HCT116 (cell line): ENCODE results near the gene NSD2. TPM values are rescaled to one million over a fixed set of nuclear protein-coding genes. Genes with fewer than 3 reads are reported as not detected.

Source experiments
- ATAC-seq: fragments of 200-7000 bp; cut with Tn5 transposase; 2 replicates; pipeline ENCODE4 v1.9.1; 2020; ENCODE audit warnings: mild to moderate bottlenecking, moderate library complexity
- BruUV-seq: library from RNA; stranded (reverse); fragments of 400-500 nt; replicated peaks from 2 replicates; lab custom pipeline; 2021; lab: Mats Ljungman, UMichigan
- CTCF ChIA-PET: fragments of 300-600 bp; sonication (Branson Sonifier 250); formaldehyde crosslinking; loops from one replicate; lab custom pipeline; 2021; ENCODE audit warnings: antibody characterized with exemption; lab: Charles Lee
- POLR2A ChIA-PET: fragments of 300-600, 350-600 bp; sonication (Branson Sonifier 250); formaldehyde crosslinking; loops from one replicate; lab custom pipeline; 2021; ENCODE audit warnings: antibody characterized with exemption; lab: Charles Lee
- RAD21 ChIA-PET, 2 experiments: fragments of 300-600 bp; sonication (Branson Sonifier 250); formaldehyde crosslinking; loops; one replicate each; lab custom pipeline; 2023; ENCODE audit warnings: low total read pairs in 2 of 2; ENCODE audit not compliant: uncharacterized antibody in 2 of 2, unreplicated experiment in 2 of 2, low non-redundant PET in 1 of 2; lab: Charles Lee
- DNase-seq: peaks from one replicate; pipeline ENCODE4 v3.0.0-alpha.2; 2010; ENCODE audit warnings: low read depth, low spot score
- H2AFZ ChIP-seq: fragments of 200-600 bp; shearing (Covaris generic), sonication (generic); 2 replicates; pipeline ENCODE4 v1.6.1; 2017; ENCODE audit warnings: low read depth, mixed run types, mixed read lengths, antibody characterized with exemption, low read length; ENCODE audit not compliant: poor library complexity, severe bottlenecking
- H3K27ac ChIP-seq: 2 replicates; pipeline ENCODE4 v1.5.1; 2012; ENCODE audit warnings: low read depth, low read length
- H3K27me3 ChIP-seq: fragments of 200-600 bp; sonication (generic); 2 replicates; pipeline ENCODE4 v1.6.1; 2016; ENCODE audit warnings: mixed run types, low read length, mixed read lengths; ENCODE audit not compliant: insufficient read depth
- H3K36me3 ChIP-seq, 2 experiments: fragments of 200-500 bp in 1 of 2; fragments of 200-600 bp in 1 of 2; sonication (Bioruptor generic) in 1 of 2; sonication (generic) in 1 of 2; 2 replicates each; pipeline versions ENCODE4 v1.5.1 to v1.6.1; 2014 to 2016; ENCODE audit warnings: low read length in 2 of 2, inconsistent platforms in 1 of 2, mixed read lengths in 1 of 2, mixed run types in 1 of 2; ENCODE audit not compliant: insufficient read depth in 2 of 2, control insufficient read depth in 1 of 2
- H3K4me1 ChIP-seq, 2 experiments: fragments of 200-600 bp in 1 of 2; sonication (generic) in 1 of 2; 2 replicates each; pipeline versions ENCODE4 v1.5.1 to v1.6.1; 2012 to 2017; ENCODE audit warnings: low read length in 2 of 2, inconsistent platforms in 1 of 2, mild to moderate bottlenecking in 1 of 2, mixed read lengths in 1 of 2, mixed run types in 1 of 2, moderate library complexity in 1 of 2; ENCODE audit not compliant: insufficient read depth in 2 of 2, control insufficient read depth in 1 of 2
- H3K4me2 ChIP-seq: fragments of 200-600 bp; sonication (generic); 2 replicates; pipeline ENCODE4 v1.6.1; 2017; ENCODE audit warnings: mixed run types, low read length, mixed read lengths
- H3K4me3 ChIP-seq, 2 experiments: fragments of 200-600 bp in 1 of 2; sonication (generic) in 1 of 2; replicated peaks in 1 of 2; 2 replicates each; pipeline ENCODE4 v1.5.1; 2011 to 2016; ENCODE audit warnings: low read length in 2 of 2, control low read depth in 1 of 2, low read depth in 1 of 2, mild to moderate bottlenecking in 1 of 2, mixed read lengths in 1 of 2, mixed run types in 1 of 2
- H3K79me2 ChIP-seq: fragments of 200-600 bp; sonication (generic); 2 replicates; pipeline ENCODE4 v1.6.1; 2017; ENCODE audit warnings: mild to moderate bottlenecking, mixed run types, low read length, moderate library complexity, mixed read lengths; ENCODE audit not compliant: insufficient read depth
- H3K9ac ChIP-seq: fragments of 200-600 bp; sonication (generic); 2 replicates; pipeline ENCODE4 v1.6.1; 2016; ENCODE audit warnings: low read length, mixed read lengths
- H3K9me2 ChIP-seq: fragments of 200-600 bp; sonication (generic), shearing (Covaris generic); 2 replicates; pipeline ENCODE4 v1.6.1; 2017; ENCODE audit warnings: mixed run types, mild to moderate bottlenecking, moderate library complexity; ENCODE audit not compliant: insufficient read depth
- H3K9me3 ChIP-seq, 2 experiments: fragments of 200-500 bp in 1 of 2; fragments of 200-600 bp in 1 of 2; sonication (Bioruptor generic) in 1 of 2; sonication (generic) in 1 of 2; 2 replicates each; pipeline ENCODE4 v1.6.1; 2014 to 2017; ENCODE audit warnings: low read length in 2 of 2, mixed read lengths in 2 of 2, inconsistent platforms in 1 of 2, low read depth in 1 of 2, mild to moderate bottlenecking in 1 of 2, mixed run types in 1 of 2, moderate library complexity in 1 of 2; ENCODE audit not compliant: control insufficient read depth in 1 of 2, insufficient read depth in 1 of 2
- H4K20me1 ChIP-seq: fragments of 200-600 bp; sonication (generic), shearing (Covaris generic); 2 replicates; pipeline ENCODE4 v1.6.1; 2017; ENCODE audit warnings: mixed run types, mild to moderate bottlenecking, moderate library complexity; ENCODE audit not compliant: insufficient read depth
- CBX3 ChIP-seq: IDR thresholded peaks from 2 replicates; pipeline ENCODE4 v1.6.1; 2012; ENCODE audit warnings: low read depth
- CEBPB ChIP-seq: IDR thresholded peaks from 2 replicates; pipeline ENCODE4 v1.6.1; 2012; ENCODE audit warnings: low read depth
- EGR1 ChIP-seq: IDR thresholded peaks from 2 replicates; pipeline ENCODE4 v1.6.1; 2012; ENCODE audit warnings: low read depth
- EZH2 ChIP-seq: fragments of 200-600 bp; sonication (generic); IDR thresholded peaks from 2 replicates; pipeline ENCODE4 v1.6.1; 2017; ENCODE audit warnings: antibody characterized with exemption, mixed run types
- EZH2phosphoT487 ChIP-seq: fragments of 200-600 bp; IDR thresholded peaks from 2 replicates; pipeline ENCODE4 v1.6.1; 2018; ENCODE audit warnings: antibody characterized with exemption, borderline replicate concordance
- POLR2A ChIP-seq: IDR thresholded peaks from 2 replicates; pipeline ENCODE4 v1.7.0; 2011; ENCODE audit warnings: borderline replicate concordance; ENCODE audit not compliant: insufficient read depth, insufficient read length; ENCODE audit errors: extremely low read depth
- POLR2AphosphoS5 ChIP-seq: IDR thresholded peaks from 2 replicates; pipeline ENCODE4 v1.6.1; 2011; ENCODE audit warnings: mild to moderate bottlenecking, low read depth, low read length, moderate library complexity
- RAD21 ChIP-seq: IDR thresholded peaks from 2 replicates; pipeline ENCODE4 v1.6.1; 2012; ENCODE audit warnings: low read depth, mild to moderate bottlenecking
- SP1 ChIP-seq: IDR thresholded peaks from 2 replicates; pipeline ENCODE4 v1.6.1; 2012; ENCODE audit warnings: low read depth
- TCF7L2 ChIP-seq: IDR thresholded peaks from 2 replicates; pipeline ENCODE4 v1.7.0; 2011; ENCODE audit warnings: borderline replicate concordance, inconsistent platforms; ENCODE audit not compliant: insufficient read depth, insufficient read length; ENCODE audit errors: extremely low read depth
- YY1 ChIP-seq: IDR thresholded peaks from 2 replicates; pipeline ENCODE4 v1.6.1; 2011; ENCODE audit warnings: low read length, low read depth, moderate library complexity, mild to moderate bottlenecking; ENCODE audit not compliant: insufficient replicate concordance; ENCODE audit errors: extremely low read depth
- ZFX ChIP-seq: fragments of 450-650 bp; IDR thresholded peaks from 2 replicates; pipeline ENCODE4 v1.6.1; 2017
- ZNF274 ChIP-seq: fragments of 200-500 bp; sonication (Bioruptor generic); IDR thresholded peaks from 2 replicates; pipeline ENCODE4 v1.6.1; 2014; ENCODE audit warnings: mild to moderate bottlenecking, low read depth, low read length, inconsistent platforms
- intact Hi-C: fragments of 100-400 bp; cut with micrococcal nuclease; formaldehyde crosslinking; loops from 2 replicates; pipeline ENCODE4 v1.10.0; 2022
- total RNA-seq: library from RNA; stranded (reverse); gene quantifications from one replicate; pipeline ENCODE4 v1.2.1, GENCODE V29; 2021; ENCODE audit not compliant: unreplicated experiment
- TF ChIP-seq, protein P1 (sequence below): IDR thresholded peaks from 2 replicates; pipeline ENCODE4 v1.6.1; 2012
- TF ChIP-seq, protein P2 (sequence below): IDR thresholded peaks from 2 replicates; pipeline ENCODE4 v1.6.1; 2012; ENCODE audit warnings: low read depth

Gene NSD2
- total RNA-seq, 1 experiment from 2014 or later, result 145 TPM

DNA sequence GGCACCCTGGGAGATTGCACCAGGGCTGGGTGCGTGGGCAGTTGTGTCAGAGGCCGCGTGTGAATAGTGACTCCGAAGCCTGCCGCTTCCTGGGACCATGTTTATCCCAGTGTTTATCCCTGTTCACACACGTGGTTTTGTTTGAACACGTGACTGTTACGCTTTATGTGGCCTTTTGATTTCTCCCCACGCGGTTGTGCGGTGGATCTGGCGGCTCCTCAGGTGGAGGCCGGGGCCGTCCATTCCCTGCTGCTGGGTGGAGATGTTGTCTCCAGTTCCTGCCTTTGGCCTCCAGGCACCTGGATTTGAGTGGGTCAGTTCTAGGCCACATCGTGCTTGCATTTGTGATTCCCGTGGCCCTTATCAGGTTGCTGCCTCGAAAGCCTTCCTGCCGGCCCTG is 102.5 kb downstream of the NSD2 start:
- ChIA-PET POLR2A (no interaction called here), RAD21 (no interaction called here), CTCF (no interaction called here)
- Histone ChIP-seq H3K4me2 (no peak overlapping the region), H3K27me3 (no peaks in the 10 kb centered on the region), H3K9me3 (no peaks in the 10 kb centered on the region), H3K4me3 (no peak overlapping the region), H3K9me2 (no peaks in the 10 kb centered on the region), H2AFZ (no peak overlapping the region), H3K79me2 (peaks cover 21% of the 10 kb centered on the region), H3K27ac (no peak overlapping the region), H4K20me1 (no peaks in the 10 kb centered on the region), H3K9ac (no peak overlapping the region), H3K4me1 (no peaks in the 10 kb centered on the region), H3K36me3 (peaks cover 29 to 44% of the 10 kb centered on the region in 2 experiments)
- intact Hi-C loops, result no loop called here
- DNase-seq, result no peak
- BruUV-seq, result no TSS peak
- TF ChIP-seq, protein P1, sequence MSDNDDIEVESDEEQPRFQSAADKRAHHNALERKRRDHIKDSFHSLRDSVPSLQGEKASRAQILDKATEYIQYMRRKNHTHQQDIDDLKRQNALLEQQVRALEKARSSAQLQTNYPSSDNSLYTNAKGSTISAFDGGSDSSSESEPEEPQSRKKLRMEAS, result no peak
- TF ChIP-seq YY1 (no peak), ZNF274 (no peak), POLR2A (no peak), CEBPB (no peak), EZH2 (no peak), POLR2AphosphoS5 (no peak), CBX3 (no peak)
- no peak for ATAC-seq

DNA sequence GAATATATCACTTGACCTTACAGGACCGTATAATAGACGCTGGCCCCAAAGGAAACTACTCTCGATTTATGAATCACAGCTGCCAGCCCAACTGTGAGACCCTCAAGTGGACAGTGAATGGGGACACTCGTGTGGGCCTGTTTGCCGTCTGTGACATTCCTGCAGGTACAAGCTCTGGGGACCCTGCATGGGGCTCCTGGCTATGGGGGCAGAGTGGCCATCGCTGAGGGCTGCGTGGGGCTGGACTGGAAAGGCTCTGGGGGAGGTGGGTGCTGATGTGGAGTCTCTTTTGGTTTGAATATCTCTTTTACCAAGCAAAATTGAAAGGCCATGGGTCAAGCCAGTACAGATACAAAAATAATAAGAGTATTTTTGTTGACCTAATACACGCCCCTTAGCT is 103.6 kb downstream of the NSD2 start:
- ChIA-PET RAD21 (no interaction called here), CTCF (no interaction called here), POLR2A (no interaction called here)
- H3K27me3 ChIP-seq, result no peaks in the 10 kb centered on the region
- intact Hi-C loops, result no loop called here
- no peaks in the 10 kb centered on the region for H3K4me1 ChIP-seq
- H3K79me2 ChIP-seq, result peaks cover 21% of the 10 kb centered on the region
- peaks cover 35 to 50% of the 10 kb centered on the region in 2 experiments for H3K36me3 ChIP-seq
- TF ChIP-seq POLR2A, result no peak
- TF ChIP-seq ZNF274, result no peak
- TF ChIP-seq TCF7L2, result no peak
- no peak for TF ChIP-seq CBX3
- TF ChIP-seq EZH2phosphoT487, result no peak
- TF ChIP-seq, protein P2, sequence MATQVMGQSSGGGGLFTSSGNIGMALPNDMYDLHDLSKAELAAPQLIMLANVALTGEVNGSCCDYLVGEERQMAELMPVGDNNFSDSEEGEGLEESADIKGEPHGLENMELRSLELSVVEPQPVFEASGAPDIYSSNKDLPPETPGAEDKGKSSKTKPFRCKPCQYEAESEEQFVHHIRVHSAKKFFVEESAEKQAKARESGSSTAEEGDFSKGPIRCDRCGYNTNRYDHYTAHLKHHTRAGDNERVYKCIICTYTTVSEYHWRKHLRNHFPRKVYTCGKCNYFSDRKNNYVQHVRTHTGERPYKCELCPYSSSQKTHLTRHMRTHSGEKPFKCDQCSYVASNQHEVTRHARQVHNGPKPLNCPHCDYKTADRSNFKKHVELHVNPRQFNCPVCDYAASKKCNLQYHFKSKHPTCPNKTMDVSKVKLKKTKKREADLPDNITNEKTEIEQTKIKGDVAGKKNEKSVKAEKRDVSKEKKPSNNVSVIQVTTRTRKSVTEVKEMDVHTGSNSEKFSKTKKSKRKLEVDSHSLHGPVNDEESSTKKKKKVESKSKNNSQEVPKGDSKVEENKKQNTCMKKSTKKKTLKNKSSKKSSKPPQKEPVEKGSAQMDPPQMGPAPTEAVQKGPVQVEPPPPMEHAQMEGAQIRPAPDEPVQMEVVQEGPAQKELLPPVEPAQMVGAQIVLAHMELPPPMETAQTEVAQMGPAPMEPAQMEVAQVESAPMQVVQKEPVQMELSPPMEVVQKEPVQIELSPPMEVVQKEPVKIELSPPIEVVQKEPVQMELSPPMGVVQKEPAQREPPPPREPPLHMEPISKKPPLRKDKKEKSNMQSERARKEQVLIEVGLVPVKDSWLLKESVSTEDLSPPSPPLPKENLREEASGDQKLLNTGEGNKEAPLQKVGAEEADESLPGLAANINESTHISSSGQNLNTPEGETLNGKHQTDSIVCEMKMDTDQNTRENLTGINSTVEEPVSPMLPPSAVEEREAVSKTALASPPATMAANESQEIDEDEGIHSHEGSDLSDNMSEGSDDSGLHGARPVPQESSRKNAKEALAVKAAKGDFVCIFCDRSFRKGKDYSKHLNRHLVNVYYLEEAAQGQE, result no peak
- no peak for TF ChIP-seq EGR1
- no peak for TF ChIP-seq ZFX
- TF ChIP-seq RAD21, result no peak
- no peak for TF ChIP-seq POLR2AphosphoS5
- TF ChIP-seq SP1, result no peak
- H2AFZ ChIP-seq, result no peak overlapping the region
- no peak overlapping the region for H3K4me3 ChIP-seq
- H4K20me1 ChIP-seq, result no peaks in the 10 kb centered on the region
- DNase-seq, result no peak
- H3K27ac ChIP-seq, result no peak overlapping the region
- H3K9ac ChIP-seq, result no peak overlapping the region
- BruUV-seq, result no TSS peak
- H3K9me2 ChIP-seq, result no peaks in the 10 kb centered on the region
- no peak overlapping the region for H3K4me2 ChIP-seq
- no peak for ATAC-seq
- H3K9me3 ChIP-seq, result no peaks in the 10 kb centered on the region
